Retinal pigment epithelial cell (primary cell): Measurements from ENCODE around the gene ARFGEF3.

Experiments used
- DNase-seq: peaks from one replicate; pipeline ENCODE4 v3.0.0-alpha.2; 2010; ENCODE audit warnings: low read depth
- H3K4me3 ChIP-seq: 2 replicates; pipeline ENCODE4 v1.5.1; 2011; ENCODE audit warnings: mild to moderate bottlenecking, low read length, control low read depth, moderate library complexity
- TF ChIP-seq, protein P1 (sequence below): conservative IDR thresholded peaks from 2 replicates; pipeline ENCODE4 v1.5.1; 2011; ENCODE audit warnings: low read depth, low read length, control low read depth, inconsistent platforms

Gene ARFGEF3

GRCh38 chr6:138255443-138255842 is 93.7 kb downstream of the ARFGEF3 start:
- TF ChIP-seq, protein P1, sequence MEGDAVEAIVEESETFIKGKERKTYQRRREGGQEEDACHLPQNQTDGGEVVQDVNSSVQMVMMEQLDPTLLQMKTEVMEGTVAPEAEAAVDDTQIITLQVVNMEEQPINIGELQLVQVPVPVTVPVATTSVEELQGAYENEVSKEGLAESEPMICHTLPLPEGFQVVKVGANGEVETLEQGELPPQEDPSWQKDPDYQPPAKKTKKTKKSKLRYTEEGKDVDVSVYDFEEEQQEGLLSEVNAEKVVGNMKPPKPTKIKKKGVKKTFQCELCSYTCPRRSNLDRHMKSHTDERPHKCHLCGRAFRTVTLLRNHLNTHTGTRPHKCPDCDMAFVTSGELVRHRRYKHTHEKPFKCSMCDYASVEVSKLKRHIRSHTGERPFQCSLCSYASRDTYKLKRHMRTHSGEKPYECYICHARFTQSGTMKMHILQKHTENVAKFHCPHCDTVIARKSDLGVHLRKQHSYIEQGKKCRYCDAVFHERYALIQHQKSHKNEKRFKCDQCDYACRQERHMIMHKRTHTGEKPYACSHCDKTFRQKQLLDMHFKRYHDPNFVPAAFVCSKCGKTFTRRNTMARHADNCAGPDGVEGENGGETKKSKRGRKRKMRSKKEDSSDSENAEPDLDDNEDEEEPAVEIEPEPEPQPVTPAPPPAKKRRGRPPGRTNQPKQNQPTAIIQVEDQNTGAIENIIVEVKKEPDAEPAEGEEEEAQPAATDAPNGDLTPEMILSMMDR: no peak
- H3K4me3 ChIP-seq: no peak overlapping the region
- no peak for DNase-seq

GRCh38 chr6:138257638-138258040 is 95.9 kb downstream of the ARFGEF3 start:
- no peak overlapping the region for H3K4me3 ChIP-seq
- DNase-seq: no peak
- TF ChIP-seq, protein P1: no peak

DNA sequence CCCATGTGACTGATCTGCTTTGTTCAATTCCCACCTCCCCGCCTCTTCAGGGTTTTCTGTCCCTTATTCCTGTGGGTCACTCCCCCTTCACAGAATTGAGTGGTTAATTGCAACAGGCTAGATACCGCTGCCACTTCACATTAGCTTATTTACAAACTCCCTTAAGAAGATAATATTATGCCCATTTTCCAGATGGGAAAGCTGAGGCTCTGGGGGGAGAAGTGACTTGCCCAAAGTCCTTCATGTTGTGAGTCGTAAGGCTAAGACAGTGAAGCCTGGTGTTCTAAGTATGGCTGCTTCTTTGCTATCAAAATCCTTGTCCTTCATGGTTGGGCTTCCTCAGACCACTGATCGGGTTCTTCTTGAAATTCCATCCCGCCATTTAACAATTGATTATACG is 96.5 kb downstream of the ARFGEF3 start:
- no peak overlapping the region for H3K4me3 ChIP-seq
- TF ChIP-seq, protein P1: no peak
- no peak for DNase-seq

DNA sequence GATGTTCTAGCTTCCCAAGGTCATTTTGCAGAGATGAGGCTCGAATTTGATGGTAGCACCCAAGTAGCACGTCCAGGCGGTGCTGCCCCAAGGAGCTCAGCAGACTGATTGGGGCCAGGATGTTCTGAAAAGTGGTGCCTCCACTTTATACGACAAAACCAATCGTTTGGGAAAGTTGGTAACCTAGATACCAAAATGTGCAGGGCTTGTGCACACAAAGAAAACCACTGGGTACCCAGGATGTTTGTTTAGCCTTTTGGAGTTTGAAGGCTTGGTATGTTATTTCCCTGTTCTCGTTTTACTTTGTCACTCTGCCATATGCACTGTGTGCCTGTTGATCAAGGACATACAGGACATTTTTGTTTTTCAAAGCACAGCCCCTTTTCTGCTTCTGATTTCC is 97.3 kb downstream of the ARFGEF3 start:
- DNase-seq: no peak
- TF ChIP-seq, protein P1: no peak
- no peak overlapping the region for H3K4me3 ChIP-seq

- no peak for DNase-seq
- no peak overlapping the region for H3K4me3 ChIP-seq
- TF ChIP-seq, protein P1: no peak
Observed at GRCh38 chr6:138261116-138261780, 99.5 kb downstream of the ARFGEF3 start.

DNA sequence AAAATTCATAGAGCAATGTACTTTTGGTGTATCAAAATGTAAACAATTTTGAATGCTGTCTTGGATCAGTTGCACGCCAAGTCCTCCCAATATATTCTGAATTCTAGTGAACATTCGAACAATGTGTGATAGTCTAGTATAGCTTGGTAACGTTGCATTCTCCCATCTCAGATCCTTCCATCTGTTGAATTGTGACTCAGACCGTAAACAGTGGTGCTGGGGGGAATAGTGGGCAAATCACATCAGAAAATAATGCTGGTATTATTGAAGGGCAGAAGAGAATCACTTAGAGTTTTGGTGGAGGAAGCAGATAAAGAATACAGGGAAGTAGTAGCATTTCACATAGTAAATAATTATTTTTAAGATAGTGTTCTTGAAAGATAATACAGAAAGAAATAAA is 102.2 kb downstream of the ARFGEF3 start:
- DNase-seq: no peak
- H3K4me3 ChIP-seq: no peak overlapping the region
- TF ChIP-seq, protein P1: no peak

- TF ChIP-seq, protein P1: no peak
- no peak for DNase-seq
- H3K4me3 ChIP-seq: no peak overlapping the region
Observed at GRCh38 chr6:138264372-138264880, 102.7 kb downstream of the ARFGEF3 start.
